ENCODE results near the gene LHFPL6. TPM values are rescaled to one million over a fixed set of nuclear protein-coding genes. Genes with fewer than 3 reads are reported as not detected.

LHFPL6 gene
- total RNA-seq, 1 experiment from 2014 or later = 25.7 TPM

GRCh38 chr13:39586151-39586550 is 16.8 kb downstream of the LHFPL6 start:
- no peak overlapping the region for H3K4me3 ChIP-seq (ENCODE audit: low read depth in 2 of 2, low read length in 2 of 2)
- ATAC-seq (no peak), DNase-seq (ENCODE audit: low read depth, low spot score) (no peak)
- no peaks in the 10 kb centered on the region for H3K9me3 ChIP-seq (ENCODE audit: control insufficient read depth, insufficient read depth, low read depth, low read length)
- H3K27ac ChIP-seq (ENCODE audit: low read length) = no peak overlapping the region; the same call in 1 of the 2 replicates
- CTCF ChIA-PET = no interaction called here
- no TSS peak for BruUV-seq (replicated peaks)
- in situ Hi-C loops (cut with HindIII; ENCODE audit: low pct_unique_long_range_greater_than_20kb, low sequenced_read_pairs) = no loop called here
- TF ChIP-seq REST (IDR thresholded peaks at IDR 0.05; ENCODE audit: insufficient read depth in 1 of 2, low read depth in 2 of 2, low read length in 1 of 2) (no peak), CTCF (IDR thresholded peaks at IDR 0.05) (no peak), POLR2AphosphoS5 (IDR thresholded peaks at IDR 0.05; ENCODE audit: low read depth, low read length) (no peak)
- H3K4me1 ChIP-seq (ENCODE audit: control insufficient read depth, insufficient read depth, low read length) = peaks cover 9% of the 10 kb centered on the region; the same call in 1 of the 2 replicates
- no peaks in the 10 kb centered on the region for H3K36me3 ChIP-seq (ENCODE audit: control insufficient read depth, insufficient read depth, low read length)
- no peaks in the 10 kb centered on the region for H3K27me3 ChIP-seq (ENCODE audit: control insufficient read depth, insufficient read depth, low read length)
- POLR2A ChIA-PET = no interaction called here
- intact Hi-C loops (cut with micrococcal nuclease; ENCODE audit: unreplicated experiment) = no loop called here

- ChIA-PET POLR2A (no interaction called here), CTCF (no interaction called here)
- BruUV-seq (replicated peaks) = no TSS peak
- no peaks in the 10 kb centered on the region; the same call in 1 of the 2 replicates for H3K4me1 ChIP-seq (ENCODE audit: control insufficient read depth, insufficient read depth, low read length)
- no peak overlapping the region for H3K4me3 ChIP-seq (ENCODE audit: low read depth in 2 of 2, low read length in 2 of 2)
- DNase-seq (ENCODE audit: low read depth, low spot score) (no peak), ATAC-seq (no peak)
- no peaks in the 10 kb centered on the region for H3K27me3 ChIP-seq (ENCODE audit: control insufficient read depth, insufficient read depth, low read length)
- H3K36me3 ChIP-seq (ENCODE audit: control insufficient read depth, insufficient read depth, low read length) = no peaks in the 10 kb centered on the region
- no peaks in the 10 kb centered on the region for H3K9me3 ChIP-seq (ENCODE audit: control insufficient read depth, insufficient read depth, low read depth, low read length)
- H3K27ac ChIP-seq (ENCODE audit: low read length) = no peak overlapping the region
- no peak for TF ChIP-seq CTCF (IDR thresholded peaks at IDR 0.05)
- TF ChIP-seq TCF7L2 (IDR thresholded peaks at IDR 0.05; ENCODE audit: low read depth, low read length) = no peak
- TF ChIP-seq POLR2AphosphoS5 (IDR thresholded peaks at IDR 0.05; ENCODE audit: low read depth, low read length) = no peak
- no peak for TF ChIP-seq REST (IDR thresholded peaks at IDR 0.05; ENCODE audit: insufficient read depth in 1 of 2, low read depth in 2 of 2, low read length in 1 of 2)
- TF ChIP-seq SIN3A (IDR thresholded peaks at IDR 0.05; ENCODE audit: borderline replicate concordance, insufficient read depth, low read depth, low read length) = no peak
- intact Hi-C loops (cut with micrococcal nuclease; ENCODE audit: unreplicated experiment) = no loop called here
- in situ Hi-C loops (cut with HindIII; ENCODE audit: low pct_unique_long_range_greater_than_20kb, low sequenced_read_pairs) = no loop called here
These were observed 17.8 kb downstream of the LHFPL6 start for GRCh38 chr13:39585219-39585618.

All from Panc1 (cell line).